Esophagus muscularis mucosa (tissue), 4 donors: Measurements from ENCODE around the gene HOXD13.

Source experiments
- EP300 ChIP-seq: sonication (generic); formaldehyde crosslinking; IDR thresholded peaks from one replicate; pipeline ENCODE4 v1.6.1; 2017; ENCODE audit warnings: antibody characterized with exemption
- POLR2A ChIP-seq: fragments of 450-650 bp; IDR thresholded peaks from one replicate; pipeline ENCODE4 v1.6.1; 2017; ENCODE audit warnings: antibody characterized with exemption, moderate library complexity, mild to moderate bottlenecking, low read depth
- POLR2AphosphoS5 ChIP-seq, 2 donors: sonication (generic); formaldehyde crosslinking; IDR thresholded peaks; one replicate each; pipeline ENCODE4 v1.6.1; 2017; ENCODE audit warnings: antibody characterized with exemption in 2 of 2
- TF ChIP-seq, protein P1 (sequence below), 3 experiments: fragments of 200-600 bp in 2 of 3; fragments of 450-650 bp in 1 of 3; sonication (generic) in 2 of 3; IDR thresholded peaks; one replicate each; pipeline ENCODE4 v1.5.1; 2017 to 2019; ENCODE audit warnings: antibody characterized with exemption in 3 of 3, mild to moderate bottlenecking in 2 of 3, moderate library complexity in 1 of 3

DNA sequence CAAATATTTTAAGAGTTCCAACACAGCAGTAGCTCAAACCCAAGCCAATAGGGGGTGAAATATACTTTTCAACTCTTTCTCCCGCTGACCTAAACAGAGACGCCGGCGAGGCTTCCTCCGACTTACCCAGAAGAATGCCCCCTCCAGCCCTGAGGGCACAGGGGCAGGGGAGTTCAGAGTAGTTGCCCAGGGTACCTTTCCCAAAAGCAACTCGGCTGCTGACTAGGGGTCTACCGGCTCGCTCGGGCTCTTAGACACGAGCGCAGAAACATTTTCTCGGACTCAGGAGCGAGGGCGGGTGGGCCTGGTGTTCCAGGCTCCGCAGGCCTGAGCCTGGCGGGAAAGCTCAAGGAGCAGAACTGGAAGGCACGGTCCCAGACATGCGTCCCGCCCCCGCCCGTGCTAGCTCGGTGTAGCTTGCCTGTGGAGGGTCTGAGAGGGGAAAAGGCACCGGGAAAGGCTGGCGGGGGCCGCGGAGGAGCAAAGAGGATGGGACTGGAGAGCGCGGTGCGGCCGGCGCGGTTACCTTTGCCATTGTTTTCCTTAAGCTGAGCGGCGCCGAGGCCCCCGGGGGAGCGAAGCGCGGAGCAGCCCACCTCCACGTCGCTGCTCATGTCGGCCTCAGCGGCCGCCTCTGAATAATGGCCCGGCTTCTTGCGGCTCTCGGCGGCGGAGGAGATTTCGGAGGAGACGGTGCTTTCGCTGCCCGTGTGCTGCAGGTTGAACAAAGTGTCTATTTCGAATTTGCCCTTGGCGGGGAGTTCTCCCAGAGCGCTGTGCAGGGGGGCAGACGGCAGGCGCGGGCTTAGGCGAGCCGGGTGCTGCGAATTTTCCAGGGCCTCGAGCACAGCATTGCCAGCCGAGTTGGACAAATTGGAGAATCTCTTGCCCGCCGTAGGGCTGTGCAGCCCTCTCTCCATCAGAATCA lies 9.4 kb upstream of the HOXD13 start:
- TF ChIP-seq, protein P1, sequence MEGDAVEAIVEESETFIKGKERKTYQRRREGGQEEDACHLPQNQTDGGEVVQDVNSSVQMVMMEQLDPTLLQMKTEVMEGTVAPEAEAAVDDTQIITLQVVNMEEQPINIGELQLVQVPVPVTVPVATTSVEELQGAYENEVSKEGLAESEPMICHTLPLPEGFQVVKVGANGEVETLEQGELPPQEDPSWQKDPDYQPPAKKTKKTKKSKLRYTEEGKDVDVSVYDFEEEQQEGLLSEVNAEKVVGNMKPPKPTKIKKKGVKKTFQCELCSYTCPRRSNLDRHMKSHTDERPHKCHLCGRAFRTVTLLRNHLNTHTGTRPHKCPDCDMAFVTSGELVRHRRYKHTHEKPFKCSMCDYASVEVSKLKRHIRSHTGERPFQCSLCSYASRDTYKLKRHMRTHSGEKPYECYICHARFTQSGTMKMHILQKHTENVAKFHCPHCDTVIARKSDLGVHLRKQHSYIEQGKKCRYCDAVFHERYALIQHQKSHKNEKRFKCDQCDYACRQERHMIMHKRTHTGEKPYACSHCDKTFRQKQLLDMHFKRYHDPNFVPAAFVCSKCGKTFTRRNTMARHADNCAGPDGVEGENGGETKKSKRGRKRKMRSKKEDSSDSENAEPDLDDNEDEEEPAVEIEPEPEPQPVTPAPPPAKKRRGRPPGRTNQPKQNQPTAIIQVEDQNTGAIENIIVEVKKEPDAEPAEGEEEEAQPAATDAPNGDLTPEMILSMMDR (IDR thresholded peaks at IDR 0.05), result no peak
- TF ChIP-seq POLR2A (no peak), POLR2AphosphoS5 (IDR thresholded peaks at IDR 0.05) (no peak), EP300 (no peak)
